SJCRH30 (cell line): ENCODE measurements around the gene BHMT. TPM values are rescaled to one million over a fixed set of nuclear protein-coding genes. Genes with fewer than 3 reads are reported as not detected.
"Not testable (repeated sequence)": the region's sequence is repeated elsewhere in the genome, so short reads cannot be mapped to it uniquely, and the experiment has no call there.

Experiments
- DNase-seq, 2 experiments: peaks; one replicate each; pipeline ENCODE4 v3.0.0-alpha.2; 2015 to 2020
- H3K27ac ChIP-seq: fragments of 250-450 bp; sonication (Bioruptor Pico); 2 replicates; pipeline ENCODE4 v1.5.1; 2020; ENCODE audit warnings: mild to moderate bottlenecking, moderate library complexity
- H3K27me3 ChIP-seq: fragments of 250-450 bp; sonication (Bioruptor Pico); 2 replicates; pipeline ENCODE4 v1.5.1; 2020; ENCODE audit warnings: mild to moderate bottlenecking, moderate library complexity
- H3K36me3 ChIP-seq: fragments of 250-450 bp; sonication (Bioruptor Pico); 2 replicates; pipeline ENCODE4 v1.5.1; 2020; ENCODE audit warnings: mild to moderate bottlenecking, moderate library complexity
- H3K4me1 ChIP-seq: fragments of 250-450 bp; sonication (Bioruptor Pico); 2 replicates; pipeline ENCODE4 v1.5.1; 2020; ENCODE audit warnings: mild to moderate bottlenecking, moderate library complexity
- H3K4me3 ChIP-seq: fragments of 250-450 bp; sonication (Bioruptor Pico); 2 replicates; pipeline ENCODE4 v1.5.1; 2020; ENCODE audit warnings: mild to moderate bottlenecking, moderate library complexity
- H3K9me3 ChIP-seq: fragments of 250-450 bp; sonication (Bioruptor Pico); replicated peaks from 2 replicates; pipeline ENCODE4 v1.5.1; 2020; ENCODE audit warnings: mild to moderate bottlenecking, moderate library complexity
- total RNA-seq: library from RNA; depleted of rRNA; stranded (reverse); fragments of >200 nt; shearing (Covaris generic); gene quantifications from 2 replicates; pipeline ENCODE4 v1.2.3, GENCODE V29; 2014

Gene BHMT
- total RNA-seq, 1 experiment from 2014 or later, result not detected

DNA sequence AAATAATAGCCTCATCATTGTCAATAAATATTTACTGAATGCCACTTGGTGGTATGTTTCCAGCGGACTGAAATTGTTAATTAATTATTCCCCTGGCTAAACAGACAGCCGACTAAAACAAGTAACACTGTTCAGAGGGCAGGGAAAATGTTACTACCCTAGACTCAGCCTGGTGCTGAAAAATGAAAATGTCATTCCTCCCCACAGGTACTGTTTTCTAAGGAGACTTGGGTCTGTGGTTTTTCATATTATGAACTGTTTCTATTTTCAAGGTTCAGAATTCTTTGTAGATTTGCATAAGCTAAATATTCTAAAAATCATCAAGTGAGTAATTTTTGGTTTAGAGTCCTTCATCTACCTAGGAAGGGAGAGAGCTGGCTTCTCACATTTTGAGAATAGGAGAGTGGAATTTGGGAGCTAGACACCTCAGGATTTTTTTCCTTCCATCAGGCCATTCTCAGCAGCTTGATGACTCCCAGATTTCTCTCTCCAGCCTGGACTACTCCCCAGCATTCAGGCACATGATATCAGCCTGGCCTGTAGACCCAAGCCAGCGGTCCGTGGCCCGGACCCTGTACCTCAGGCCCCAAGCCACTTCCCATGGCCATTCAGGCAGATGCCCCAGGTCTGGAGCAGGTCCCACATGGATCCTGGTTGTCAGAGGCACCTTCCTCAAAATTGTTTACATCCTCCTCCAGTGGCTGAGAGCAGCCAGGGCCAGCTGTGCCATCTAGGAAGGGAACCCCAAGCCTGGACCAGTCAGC is 24.4 kb downstream of the BHMT start:
- Histone ChIP-seq H3K4me3 (no peak overlapping the region), H3K27ac (no peak overlapping the region), H3K9me3 (no peaks in the 10 kb centered on the region), H3K36me3 (no peaks in the 10 kb centered on the region), H3K4me1 (peaks cover 8% of the 10 kb centered on the region), H3K27me3 (no peaks in the 10 kb centered on the region)
- DNase-seq, result no peak

DNA sequence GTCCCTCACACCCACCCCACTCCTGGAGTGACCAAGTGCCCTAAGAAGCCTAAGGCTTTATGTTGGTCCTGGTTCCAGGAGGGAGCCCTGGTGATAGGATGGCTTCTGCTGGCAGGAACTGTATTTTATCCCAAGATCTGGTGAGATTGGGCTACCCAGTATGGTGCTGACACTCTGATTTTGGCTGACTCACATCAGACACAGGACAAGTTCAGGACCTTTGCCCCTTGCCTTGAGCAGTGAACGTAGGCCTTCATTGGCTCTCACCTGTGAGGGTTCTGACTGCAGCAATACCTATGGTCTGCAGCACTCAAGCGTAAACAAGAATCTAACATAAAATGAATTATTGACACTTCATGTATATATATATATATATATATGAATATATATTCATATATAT is 25.0 kb downstream of the BHMT start:
- Histone ChIP-seq H3K36me3 (no peaks in the 10 kb centered on the region), H3K27ac (no peak overlapping the region), H3K4me3 (no peak overlapping the region), H3K27me3 (no peaks in the 10 kb centered on the region), H3K4me1 (peaks cover 8% of the 10 kb centered on the region), H3K9me3 (no peaks in the 10 kb centered on the region)
- DNase-seq, result no peak

DNA sequence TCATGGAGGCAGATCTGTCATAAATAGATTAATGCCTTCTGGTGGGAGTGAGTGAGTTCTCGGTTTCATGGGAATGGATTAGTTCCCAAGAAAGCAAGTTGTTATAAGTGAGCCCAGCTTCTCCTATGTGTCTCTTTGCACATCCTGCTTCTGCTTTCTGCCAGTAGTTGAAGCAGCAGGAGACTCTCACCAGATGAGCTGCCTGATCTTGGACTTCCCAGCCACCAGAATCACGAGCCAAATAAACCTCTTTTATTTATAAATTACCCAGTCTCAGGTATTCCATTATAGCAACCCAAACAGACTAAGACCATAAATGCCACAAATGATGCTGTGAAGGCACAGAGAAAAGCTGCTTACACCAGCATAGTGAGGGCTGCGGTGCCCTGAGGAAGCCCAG is 28.9 kb downstream of the BHMT start:
- no peaks in the 10 kb centered on the region for H3K9me3 ChIP-seq
- no peak for DNase-seq
- no peaks in the 10 kb centered on the region for H3K4me1 ChIP-seq
- no peaks in the 10 kb centered on the region for H3K36me3 ChIP-seq
- H3K27ac ChIP-seq, result no peak overlapping the region
- no peaks in the 10 kb centered on the region for H3K27me3 ChIP-seq
- H3K4me3 ChIP-seq, result no peak overlapping the region

DNA sequence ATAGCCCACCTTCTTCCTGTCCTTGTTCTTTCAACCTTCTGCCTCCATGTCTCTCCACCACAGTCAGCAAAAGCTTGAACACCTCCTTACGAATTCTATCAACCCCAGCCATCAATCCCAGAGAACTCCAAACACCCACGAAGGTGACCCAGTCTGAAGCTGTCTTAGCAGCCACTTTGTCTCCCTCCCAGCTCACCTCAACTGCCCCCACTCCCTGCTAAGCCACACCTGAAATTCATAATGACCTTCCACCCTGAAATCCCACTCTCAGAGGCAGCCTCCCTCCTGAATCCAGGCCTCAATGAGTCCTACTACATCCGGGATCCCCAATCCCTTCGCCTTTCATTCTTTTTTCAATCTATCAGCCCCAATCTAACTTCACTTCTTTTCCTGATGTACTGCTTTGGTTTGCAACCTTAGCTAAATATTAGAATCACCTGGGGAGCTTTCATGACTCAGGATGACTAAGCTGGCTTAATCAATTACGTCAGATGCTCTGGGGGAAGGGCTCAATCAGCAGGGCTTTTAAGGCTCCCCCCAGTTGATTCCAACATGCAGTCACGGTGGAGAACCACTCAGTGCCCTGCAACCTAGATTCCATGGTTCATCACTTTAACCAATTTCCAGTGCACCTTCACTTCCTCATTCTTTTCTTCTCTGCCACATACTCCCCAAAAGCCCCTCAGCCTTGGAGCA is 32.2 kb downstream of the BHMT start:
- Histone ChIP-seq H3K36me3 (no peaks in the 10 kb centered on the region), H3K9me3 (no peaks in the 10 kb centered on the region), H3K4me1 (no peaks in the 10 kb centered on the region), H3K27ac (no peak overlapping the region), H3K27me3 (no peaks in the 10 kb centered on the region), H3K4me3 (no peak overlapping the region)
- DNase-seq, result no peak

DNA sequence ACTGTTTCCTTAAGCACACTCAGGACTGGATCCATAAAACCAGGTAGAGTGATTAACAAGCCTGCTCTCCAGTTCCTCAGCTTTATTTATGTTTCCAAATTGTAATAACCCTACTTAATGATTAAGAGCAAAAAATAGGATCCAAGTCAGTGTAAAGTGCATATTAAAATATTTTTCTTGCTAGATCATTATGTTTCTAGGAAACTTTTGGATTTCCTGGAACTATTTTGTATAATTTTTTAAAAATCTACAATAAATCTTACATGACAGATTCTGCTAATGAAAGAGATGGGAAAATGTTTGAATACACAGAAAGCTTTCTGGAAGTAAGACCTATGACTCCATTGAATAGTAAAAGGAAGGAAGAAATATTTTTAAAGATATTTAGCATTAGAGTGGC is 35.5 kb downstream of the BHMT start:
- DNase-seq, result no peak
- Histone ChIP-seq H3K4me3 (no peak overlapping the region), H3K36me3 (no peaks in the 10 kb centered on the region), H3K9me3 (no peaks in the 10 kb centered on the region), H3K27me3 (no peaks in the 10 kb centered on the region), H3K27ac (no peak overlapping the region), H3K4me1 (no peaks in the 10 kb centered on the region)

DNA sequence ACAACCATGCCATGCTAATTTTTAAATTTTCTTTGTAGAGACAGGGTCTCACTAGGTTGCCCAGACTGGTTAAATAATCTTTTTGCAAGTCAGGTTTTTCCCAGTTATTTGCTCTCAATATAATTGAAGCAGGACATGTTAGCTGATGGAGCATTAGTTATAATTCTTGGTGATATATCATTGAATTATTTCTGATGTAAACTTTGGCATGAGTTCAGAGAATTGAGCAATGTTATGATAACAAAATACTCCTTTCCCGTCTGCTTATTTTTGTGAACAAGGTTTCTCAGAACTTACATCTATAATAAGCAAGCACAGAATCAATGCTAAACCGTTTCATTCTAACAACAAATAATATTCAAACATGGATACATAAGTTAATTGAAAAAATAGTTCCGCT is 37.8 kb downstream of the BHMT start:
- no peaks in the 10 kb centered on the region for H3K36me3 ChIP-seq
- H3K27me3 ChIP-seq, result no peaks in the 10 kb centered on the region
- H3K4me1 ChIP-seq, result no peaks in the 10 kb centered on the region
- H3K9me3 ChIP-seq, result no peaks in the 10 kb centered on the region
- H3K27ac ChIP-seq, result no peak overlapping the region
- DNase-seq, result no peak
- no peak overlapping the region for H3K4me3 ChIP-seq

DNA sequence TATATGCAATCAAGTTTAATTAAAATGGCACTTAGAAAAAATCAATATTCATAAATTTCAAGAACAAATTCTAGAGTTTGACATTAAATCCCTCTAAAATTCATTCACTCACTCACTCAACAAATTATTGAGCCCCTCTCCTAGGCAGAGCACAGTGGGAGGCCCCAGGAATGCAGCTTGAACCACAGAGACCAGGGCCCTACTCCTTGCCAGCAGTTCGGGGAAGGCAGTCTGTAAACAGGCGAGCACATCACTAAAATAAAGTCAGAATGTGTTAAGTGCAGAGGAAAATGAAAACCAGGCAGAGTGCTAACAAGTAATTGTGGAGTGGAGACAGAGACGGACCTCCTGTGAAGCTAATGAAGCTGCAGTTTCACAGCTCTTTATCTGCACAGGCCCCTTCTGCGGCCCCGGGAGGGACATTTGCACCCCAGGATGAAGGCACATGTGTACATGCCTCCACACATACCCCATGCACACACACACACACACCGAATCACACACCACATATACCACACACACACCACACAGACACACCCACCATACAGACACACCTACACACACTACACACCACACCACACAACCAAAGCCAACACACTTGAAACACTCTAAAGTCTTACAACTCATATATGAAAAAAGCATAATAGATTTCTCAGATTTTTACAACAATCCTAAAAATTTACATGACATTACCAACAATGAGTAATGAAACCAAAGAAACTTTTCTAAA is 40.5 kb downstream of the BHMT start:
- no peaks in the 10 kb centered on the region for H3K27me3 ChIP-seq
- DNase-seq, result no peak

DNA sequence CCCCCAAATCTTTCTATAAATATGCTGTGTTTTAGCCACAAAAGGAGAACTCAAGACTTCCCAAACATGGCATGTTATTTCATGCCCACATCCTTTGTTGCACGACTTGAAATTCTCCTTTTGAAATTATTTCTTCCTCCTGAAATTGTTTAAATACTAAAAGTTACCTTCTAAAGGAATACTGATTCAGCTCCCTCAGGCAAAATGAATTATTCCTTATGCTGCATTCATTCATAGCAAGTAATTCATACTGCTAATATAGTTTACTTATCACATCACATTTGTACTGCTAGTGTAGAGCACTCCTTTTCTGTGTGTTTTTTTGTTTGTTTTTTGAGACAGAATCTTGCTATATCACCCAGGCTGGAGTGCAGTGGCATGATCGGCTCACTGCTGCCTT is 45.7 kb downstream of the BHMT start:
- DNase-seq, result no peak
- no peak overlapping the region for H3K4me3 ChIP-seq
- no peaks in the 10 kb centered on the region for H3K4me1 ChIP-seq
- H3K9me3 ChIP-seq, result no peaks in the 10 kb centered on the region
- H3K27me3 ChIP-seq, result no peaks in the 10 kb centered on the region
- H3K27ac ChIP-seq, result no peak overlapping the region
- H3K36me3 ChIP-seq, result no peaks in the 10 kb centered on the region

More for the DNA sequence above, 40.5 kb downstream of the BHMT start:
- Histone ChIP-seq H3K4me1 (no peaks in the 10 kb centered on the region), H3K27ac (no peak overlapping the region), H3K9me3 (no peaks in the 10 kb centered on the region), H3K36me3 (no peaks in the 10 kb centered on the region), H3K4me3 (no peak overlapping the region)

DNA sequence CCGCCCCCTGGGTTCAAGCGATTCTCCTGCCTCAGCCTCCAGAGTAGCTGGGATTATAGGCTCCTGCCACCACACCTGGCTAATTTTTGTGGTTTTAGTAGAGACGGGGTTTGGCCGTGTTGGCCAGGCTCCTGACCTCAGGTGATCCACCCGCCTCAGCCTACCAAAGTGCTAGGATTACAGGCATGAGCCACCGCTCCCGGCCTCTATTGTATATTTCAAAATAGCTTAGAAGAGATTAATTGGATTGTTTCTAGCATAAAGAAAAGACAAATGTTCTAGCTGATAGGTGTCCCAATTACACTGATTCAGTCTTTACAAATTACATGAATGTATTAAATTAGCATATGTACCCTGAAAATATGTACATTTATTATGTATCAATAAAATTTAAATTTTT is 50.0 kb downstream of the BHMT start:
- H3K27me3 ChIP-seq, H3K4me1 ChIP-seq, H3K4me3 ChIP-seq, H3K9me3 ChIP-seq, H3K27ac ChIP-seq, H3K36me3 ChIP-seq, DNase-seq: not testable (repeated sequence)

DNA sequence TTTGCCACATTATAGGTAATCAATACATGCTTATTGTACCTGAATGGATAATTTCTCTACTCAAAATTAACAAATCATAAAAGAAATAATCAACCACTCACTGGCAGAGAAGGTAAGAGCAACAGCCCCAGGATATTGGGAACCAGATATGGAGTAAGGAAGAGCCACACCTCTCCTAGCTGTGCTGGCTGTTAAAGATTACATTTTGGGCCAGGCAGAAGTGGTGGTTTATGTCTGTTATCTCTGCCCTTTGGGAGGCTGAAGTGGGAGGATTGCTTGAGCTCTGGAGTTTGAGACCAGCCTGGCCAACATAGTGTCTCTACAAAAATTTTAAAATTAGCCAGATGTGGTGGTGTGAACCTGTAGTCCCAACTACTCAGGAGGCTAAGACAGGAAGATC is 56.4 kb downstream of the BHMT start:
- H3K36me3 ChIP-seq, result no peaks in the 10 kb centered on the region

DNA sequence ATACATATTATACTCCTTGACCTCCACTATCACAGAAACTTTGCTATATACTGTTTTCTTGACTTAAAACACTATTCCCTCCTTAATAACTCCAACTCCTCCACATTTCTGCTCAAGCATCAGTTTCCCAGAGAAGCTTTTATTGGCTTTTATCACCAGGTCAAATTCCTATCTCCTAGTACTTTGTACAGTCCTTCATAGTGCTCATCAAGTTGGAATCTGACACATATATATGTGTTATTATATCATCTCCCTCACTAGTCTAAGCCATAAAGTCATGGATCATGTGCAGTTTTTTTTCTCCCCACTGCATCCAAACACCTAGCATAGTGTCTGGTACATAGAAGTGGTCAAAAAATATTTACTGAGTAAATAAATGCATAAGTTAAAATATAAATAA is 59.1 kb downstream of the BHMT start:
- H3K9me3 ChIP-seq, result no peaks in the 10 kb centered on the region
- DNase-seq, result no peak
- H3K27me3 ChIP-seq, result no peaks in the 10 kb centered on the region
- H3K36me3 ChIP-seq, result no peaks in the 10 kb centered on the region
- no peaks in the 10 kb centered on the region for H3K4me1 ChIP-seq
- no peak overlapping the region for H3K27ac ChIP-seq
- no peak overlapping the region for H3K4me3 ChIP-seq

More for the DNA sequence above, 56.4 kb downstream of the BHMT start:
- DNase-seq, result no peak
- Histone ChIP-seq H3K9me3 (no peaks in the 10 kb centered on the region), H3K4me3 (no peak overlapping the region), H3K27me3 (no peaks in the 10 kb centered on the region), H3K4me1 (no peaks in the 10 kb centered on the region), H3K27ac (no peak overlapping the region)

DNA sequence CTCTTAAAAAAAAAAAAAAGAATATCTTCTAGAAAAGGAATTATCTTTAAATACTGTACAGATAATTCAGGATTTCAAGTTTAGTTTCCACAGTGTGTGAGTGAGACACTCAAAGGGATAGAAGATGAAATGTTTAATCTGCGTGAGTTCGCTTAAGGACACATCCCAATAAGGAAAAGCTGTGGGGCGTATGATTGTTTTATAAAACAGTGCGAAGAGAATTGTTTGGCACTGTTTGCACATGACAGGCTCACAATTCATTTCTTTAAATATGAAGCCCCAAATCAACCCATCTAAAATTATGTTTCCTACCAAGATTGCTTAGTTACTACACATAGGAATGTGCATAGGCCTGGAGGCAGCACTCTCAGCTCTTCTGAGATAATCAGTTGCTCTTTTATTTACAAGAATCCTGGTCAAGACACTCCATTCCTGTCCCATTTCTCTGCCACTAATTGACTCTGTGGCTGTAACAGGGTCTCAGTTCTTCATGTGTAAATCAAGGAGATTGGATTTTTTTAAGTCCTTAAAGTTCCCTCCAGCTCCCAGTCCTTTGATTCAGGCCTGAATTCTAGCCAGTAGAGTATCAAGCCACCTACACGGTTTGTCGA is 60.1 kb downstream of the BHMT start:
- H3K27ac ChIP-seq, result no peak overlapping the region
- no peak for DNase-seq
- H3K27me3 ChIP-seq, result no peaks in the 10 kb centered on the region
- no peaks in the 10 kb centered on the region for H3K4me1 ChIP-seq
- H3K9me3 ChIP-seq, result no peaks in the 10 kb centered on the region
- no peak overlapping the region for H3K4me3 ChIP-seq
- H3K36me3 ChIP-seq, result no peaks in the 10 kb centered on the region

DNA sequence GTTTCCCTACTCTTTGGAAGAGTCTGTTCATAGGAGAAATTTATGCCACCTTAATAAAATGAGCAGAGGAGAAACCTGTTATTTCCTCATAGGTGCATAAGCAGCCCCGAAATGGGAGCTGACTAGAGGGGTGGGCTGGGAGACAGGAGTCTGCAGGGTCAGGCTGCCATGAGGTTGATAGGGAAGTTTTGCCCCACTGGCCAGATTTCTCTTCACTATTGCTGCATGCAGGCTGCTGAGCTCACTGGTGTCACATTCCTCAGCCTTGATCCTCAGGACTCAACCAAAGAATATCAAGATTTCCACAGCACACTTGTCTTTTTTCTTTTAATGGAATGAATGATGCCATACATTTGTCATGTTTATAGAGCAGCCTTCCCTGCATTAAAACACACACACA is 60.7 kb downstream of the BHMT start:
- Histone ChIP-seq H3K36me3 (no peaks in the 10 kb centered on the region), H3K27ac (no peak overlapping the region), H3K4me1 (no peaks in the 10 kb centered on the region), H3K4me3 (no peak overlapping the region), H3K27me3 (no peaks in the 10 kb centered on the region), H3K9me3 (no peaks in the 10 kb centered on the region)
- no peak for DNase-seq

DNA sequence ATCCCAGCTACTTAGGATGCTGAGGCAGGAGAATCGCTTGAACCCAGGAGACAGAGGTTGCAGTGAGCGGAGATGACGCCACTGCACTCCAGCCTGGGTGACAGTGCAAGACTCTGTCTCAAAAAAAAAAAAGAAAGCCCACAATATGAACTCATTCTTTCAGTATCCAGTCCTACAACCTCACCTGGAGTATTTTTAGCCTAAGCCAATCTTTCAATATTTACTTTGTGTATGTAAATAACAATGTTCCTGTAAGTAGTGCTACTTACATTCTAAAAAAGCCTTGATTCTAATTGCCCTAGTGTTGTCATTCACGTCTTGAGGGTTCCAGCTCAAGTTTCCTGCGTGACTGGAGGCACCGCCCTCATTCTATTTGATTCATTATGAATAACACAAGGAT is 62.0 kb downstream of the BHMT start:
- Histone ChIP-seq H3K27ac (no peak overlapping the region), H3K27me3 (no peaks in the 10 kb centered on the region), H3K36me3 (no peaks in the 10 kb centered on the region), H3K4me1 (no peaks in the 10 kb centered on the region), H3K4me3 (no peak overlapping the region), H3K9me3 (no peaks in the 10 kb centered on the region)
- no peak for DNase-seq

DNA sequence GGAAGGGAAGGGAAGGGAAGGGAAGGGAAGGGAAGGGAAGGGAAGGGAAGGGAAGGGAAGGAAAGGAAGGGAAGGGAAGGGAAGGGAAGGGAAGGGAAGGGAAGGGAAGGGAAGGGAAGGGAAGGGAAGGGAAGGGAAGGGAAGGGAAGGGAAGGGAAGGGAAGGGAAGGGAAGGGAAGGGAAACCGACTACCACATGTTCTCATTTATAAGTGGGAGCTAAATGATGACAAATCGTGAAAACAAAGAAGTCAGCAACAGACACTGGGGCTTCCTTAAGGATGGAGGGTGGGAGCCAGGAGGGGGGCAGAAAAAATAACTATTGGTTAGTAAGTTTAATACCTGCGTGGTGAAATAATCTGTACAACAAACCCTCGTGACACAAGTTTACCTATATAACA is 68.8 kb downstream of the BHMT start:
- not testable (repeated sequence) for DNase-seq, H3K4me3 ChIP-seq, H3K4me1 ChIP-seq, H3K36me3 ChIP-seq, H3K9me3 ChIP-seq, H3K27me3 ChIP-seq, H3K27ac ChIP-seq
